Upper lobe of left lung (tissue), 6 donors: ENCODE data around the gene HIKESHI. TPM values are rescaled to one million over a fixed set of nuclear protein-coding genes. Genes with fewer than 3 reads are reported as not detected.

ENCODE experiments used
- ATAC-seq, 2 donors: fragments of 200-7000 bp; cut with Tn5 transposase; one replicate each; pipeline ENCODE4 v1.9.1; 2022; ENCODE audit warnings: mild to moderate bottlenecking in 2 of 2, moderate library complexity in 2 of 2; ENCODE audit not compliant: low FRiP score in 2 of 2
- DNase-seq, 2 donors: peaks; one replicate each; pipeline ENCODE4 v3.0.0-alpha.2; 2019 to 2020
- H3K27ac ChIP-seq, 4 donors: fragments of 200-600 bp; sonication (generic); one replicate each; pipeline ENCODE4 v1.5.1; 2016 to 2019
- H3K27me3 ChIP-seq, 4 donors: fragments of 200-600 bp; sonication (generic); one replicate each; pipeline ENCODE4 v1.5.1; 2017 to 2019
- H3K36me3 ChIP-seq, 4 donors: fragments of 200-600 bp; sonication (generic); one replicate each; pipeline ENCODE4 v1.5.1; 2016 to 2019
- H3K4me1 ChIP-seq, 4 donors: fragments of 200-600 bp; sonication (generic); one replicate each; pipeline ENCODE4 v1.5.1; 2018 to 2019
- H3K4me3 ChIP-seq, 4 donors: fragments of 200-600 bp; sonication (generic); one replicate each; pipeline ENCODE4 v1.5.1; 2017 to 2019; ENCODE audit warnings: mild to moderate bottlenecking in 2 of 4, moderate library complexity in 1 of 4
- H3K9me3 ChIP-seq, 4 donors: fragments of 200-600 bp; sonication (generic); one replicate each; pipeline ENCODE4 v1.5.1; 2018 to 2019
- EP300 ChIP-seq, 4 donors: sonication (generic); formaldehyde crosslinking; IDR thresholded peaks; one replicate each; pipeline ENCODE4 v1.5.1; 2017; ENCODE audit warnings: antibody characterized with exemption in 4 of 4, control low read depth in 2 of 4
- POLR2A ChIP-seq, 4 donors: fragments of 450-650 bp; IDR thresholded peaks; one replicate each; pipeline ENCODE4 v1.5.1; 2016 to 2017; ENCODE audit warnings: antibody characterized with exemption in 4 of 4, mild to moderate bottlenecking in 2 of 4
- POLR2AphosphoS5 ChIP-seq, 2 donors: sonication (generic); formaldehyde crosslinking; IDR thresholded peaks; one replicate each; pipeline ENCODE4 v1.5.1; 2017; ENCODE audit warnings: antibody characterized with exemption in 2 of 2
- WGBS, 2 donors: methylation state at CpG; one replicate each; pipeline ENCODE4 v1.1.5; 2017 to 2018; 5-methylcytosine and 5-hydroxymethylcytosine counted together
- total RNA-seq, 6 donors: library from RNA; depleted of rRNA in 4 of 6; stranded (reverse); fragments of >200 nt in 4 of 6; gene quantifications; one replicate each; pipeline versions ENCODE4 v1.1.0 to v1.2.1, GENCODE V29; 2016 to 2021
- TF ChIP-seq, protein P1 (sequence below), 6 experiments: fragments of 450-650 bp in 4 of 6; fragments of 200-600 bp in 2 of 6; sonication (generic) in 2 of 6; IDR thresholded peaks; one replicate each; pipeline ENCODE4 v1.5.1; 2016 to 2019; ENCODE audit warnings: antibody characterized with exemption in 6 of 6
- donor health status: DM: no; HTN: no; CAD: no; lungs with moderate emphysema.
- donor health status: DM: no; HTN: yes; CAD: no; lungs with severe emphysema.

HIKESHI gene
- total RNA-seq, 6 donors from 2014 or later: 7.7 to 31.9 (median 24.2) TPM

- Histone ChIP-seq H3K27ac (no peak overlapping the region), H3K36me3 (no peaks in the 10 kb centered on the region), H3K9me3 (no peaks in the 10 kb centered on the region), H3K27me3 (no peaks in the 10 kb centered on the region), H3K4me1 (no peaks in the 10 kb centered on the region), H3K4me3 (no peak overlapping the region)
- DNase-seq (no peak), ATAC-seq (no peak)
- TF ChIP-seq EP300 (IDR thresholded peaks at IDR 0.05): no peak
- TF ChIP-seq, protein P1, sequence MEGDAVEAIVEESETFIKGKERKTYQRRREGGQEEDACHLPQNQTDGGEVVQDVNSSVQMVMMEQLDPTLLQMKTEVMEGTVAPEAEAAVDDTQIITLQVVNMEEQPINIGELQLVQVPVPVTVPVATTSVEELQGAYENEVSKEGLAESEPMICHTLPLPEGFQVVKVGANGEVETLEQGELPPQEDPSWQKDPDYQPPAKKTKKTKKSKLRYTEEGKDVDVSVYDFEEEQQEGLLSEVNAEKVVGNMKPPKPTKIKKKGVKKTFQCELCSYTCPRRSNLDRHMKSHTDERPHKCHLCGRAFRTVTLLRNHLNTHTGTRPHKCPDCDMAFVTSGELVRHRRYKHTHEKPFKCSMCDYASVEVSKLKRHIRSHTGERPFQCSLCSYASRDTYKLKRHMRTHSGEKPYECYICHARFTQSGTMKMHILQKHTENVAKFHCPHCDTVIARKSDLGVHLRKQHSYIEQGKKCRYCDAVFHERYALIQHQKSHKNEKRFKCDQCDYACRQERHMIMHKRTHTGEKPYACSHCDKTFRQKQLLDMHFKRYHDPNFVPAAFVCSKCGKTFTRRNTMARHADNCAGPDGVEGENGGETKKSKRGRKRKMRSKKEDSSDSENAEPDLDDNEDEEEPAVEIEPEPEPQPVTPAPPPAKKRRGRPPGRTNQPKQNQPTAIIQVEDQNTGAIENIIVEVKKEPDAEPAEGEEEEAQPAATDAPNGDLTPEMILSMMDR (IDR thresholded peaks at IDR 0.05): no peak
- no peak for TF ChIP-seq POLR2A (IDR thresholded peaks at IDR 0.05)
- TF ChIP-seq POLR2AphosphoS5 (IDR thresholded peaks at IDR 0.05): no peak
- 97 to 100% methylated on average over 1 of the region's 1 CpG for WGBS, 2 donors
These were observed 61.4 kb downstream of the HIKESHI start for GRCh38 chr11:86363424-86363823.

DNA sequence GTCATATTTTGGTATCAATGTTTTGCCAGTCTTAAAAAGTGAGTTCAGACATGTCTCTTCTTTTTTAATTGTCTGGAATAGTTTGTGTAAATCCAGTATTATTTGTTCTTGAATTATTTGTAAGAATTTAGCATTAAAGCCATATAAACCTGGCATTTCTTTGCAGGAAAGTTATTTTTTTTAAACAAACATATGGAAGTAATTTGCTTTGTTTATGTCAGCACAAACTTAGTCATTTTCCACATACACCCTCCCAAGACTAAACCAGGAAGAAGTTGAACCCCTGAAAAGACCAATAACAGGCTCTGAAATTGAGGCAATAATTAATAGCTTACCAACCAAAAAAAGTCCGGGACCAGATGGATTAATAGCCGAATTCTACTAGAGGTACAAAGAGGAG lies 63.5 kb downstream of the HIKESHI start:
- no peak for DNase-seq
- no peak for ATAC-seq
- 91 to 96% methylated on average over 2 of the region's 2 CpGs for WGBS, 2 donors
- Histone ChIP-seq H3K9me3 (no peaks in the 10 kb centered on the region), H3K4me1 (no peaks in the 10 kb centered on the region), H3K4me3 (no peak overlapping the region), H3K36me3 (no peaks in the 10 kb centered on the region), H3K27me3 (no peaks in the 10 kb centered on the region), H3K27ac (no peak overlapping the region)
- TF ChIP-seq, protein P1 (IDR thresholded peaks at IDR 0.05): no peak
- no peak for TF ChIP-seq POLR2A (IDR thresholded peaks at IDR 0.05)

GRCh38 chr11:86369668-86370067 lies 67.6 kb downstream of the HIKESHI start:
- Histone ChIP-seq H3K4me1 (peaks cover 0 to 3% (median 0%) of the 10 kb centered on the region in 4 donors), H3K27me3 (no peaks in the 10 kb centered on the region), H3K27ac (no peak overlapping the region), H3K4me3 (no peak overlapping the region), H3K9me3 (no peaks in the 10 kb centered on the region), H3K36me3 (no peaks in the 10 kb centered on the region)
- DNase-seq: no peak
- no peak for ATAC-seq
- WGBS, 2 donors: 78 to 94% methylated on average over 7 of the region's 7 CpGs
- TF ChIP-seq, protein P1 (IDR thresholded peaks at IDR 0.05): no peak
- TF ChIP-seq EP300 (IDR thresholded peaks at IDR 0.05): no peak
- no peak for TF ChIP-seq POLR2AphosphoS5 (IDR thresholded peaks at IDR 0.05)
- TF ChIP-seq POLR2A (IDR thresholded peaks at IDR 0.05): no peak

DNA sequence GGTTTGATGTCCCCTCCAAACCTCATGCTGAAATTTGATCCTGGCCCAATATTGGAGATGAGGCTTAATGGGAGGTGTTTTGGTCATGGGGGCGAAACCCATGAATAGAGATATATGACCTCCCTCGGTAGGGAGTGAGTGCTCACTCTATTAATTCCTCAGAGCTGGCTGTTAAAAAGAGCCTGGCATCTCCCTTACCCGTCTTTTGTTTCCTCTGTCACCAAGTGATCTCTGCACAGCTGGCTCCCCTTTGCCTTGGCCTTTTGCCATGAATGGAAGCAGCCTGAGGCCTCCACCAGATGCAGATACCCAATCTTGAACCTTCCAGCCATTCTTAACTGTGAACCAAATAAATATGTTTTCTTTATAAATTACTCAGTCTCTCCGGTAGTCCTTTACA lies 68.1 kb downstream of the HIKESHI start:
- Histone ChIP-seq H3K4me3 (no peak overlapping the region), H3K27me3 (no peaks in the 10 kb centered on the region), H3K27ac (no peak overlapping the region), H3K36me3 (no peaks in the 10 kb centered on the region), H3K4me1 (peaks cover 0 to 6% (median 0%) of the 10 kb centered on the region in 4 donors), H3K9me3 (no peaks in the 10 kb centered on the region)
- 87 to 100% methylated on average over 4 of the region's 4 CpGs for WGBS, 2 donors
- ATAC-seq (no peak), DNase-seq (no peak)
- TF ChIP-seq POLR2AphosphoS5 (IDR thresholded peaks at IDR 0.05) (no peak), POLR2A (IDR thresholded peaks at IDR 0.05) (no peak)

DNA sequence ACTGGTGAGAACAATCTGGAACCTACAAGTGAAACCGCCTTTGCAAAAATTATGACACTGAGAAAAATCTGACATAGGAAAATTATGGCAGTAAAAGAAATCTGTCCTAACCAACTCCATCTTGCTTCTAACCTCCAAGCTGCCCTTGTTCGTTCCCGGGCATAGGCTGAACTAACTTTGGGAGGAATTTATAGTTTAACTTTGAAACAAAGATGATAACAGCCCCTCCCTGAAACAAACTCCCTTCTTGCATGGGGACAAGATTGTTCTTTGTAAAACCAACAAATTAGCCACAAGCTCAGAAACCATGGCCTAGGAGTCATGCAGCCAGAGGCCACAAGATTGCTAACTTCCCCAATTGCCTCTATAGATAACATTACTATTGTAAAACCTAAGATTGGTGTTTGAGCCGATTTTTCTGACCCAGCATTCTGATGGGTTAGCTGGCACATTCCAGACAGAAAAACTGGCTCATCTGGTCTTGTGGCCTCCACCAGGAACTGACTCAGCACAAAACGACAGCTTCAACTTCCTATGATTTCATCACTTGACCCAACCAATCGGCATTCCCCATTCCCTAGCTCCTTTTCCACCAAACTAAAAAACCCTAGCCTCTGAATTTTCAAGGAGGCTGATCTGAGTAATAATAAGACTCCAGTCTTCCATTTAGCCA lies 69.0 kb downstream of the HIKESHI start:
- Histone ChIP-seq H3K4me3 (no peak overlapping the region), H3K9me3 (no peaks in the 10 kb centered on the region), H3K36me3 (no peaks in the 10 kb centered on the region), H3K27ac (no peak overlapping the region), H3K27me3 (no peaks in the 10 kb centered on the region), H3K4me1 (peaks cover 0 to 6% (median 0%) of the 10 kb centered on the region in 4 donors)
- WGBS, 2 donors: 62 to 67% methylated on average over 6 of the region's 6 CpGs
- DNase-seq: no peak
- no peak for ATAC-seq
- TF ChIP-seq, protein P1 (IDR thresholded peaks at IDR 0.05): no peak
- TF ChIP-seq POLR2AphosphoS5 (IDR thresholded peaks at IDR 0.05): no peak
- no peak for TF ChIP-seq EP300 (IDR thresholded peaks at IDR 0.05)
- TF ChIP-seq POLR2A (IDR thresholded peaks at IDR 0.05): no peak
